HG02588 (cell line): ENCODE measurements around the gene SLIT3.

ENCODE experiments used
- ATAC-seq: cut with Tn5 transposase; IDR thresholded peaks from one replicate; pipeline ENCODE4 v1.9.1; 2021; ENCODE audit warnings: mild to moderate bottlenecking, moderate library complexity; ENCODE audit not compliant: unreplicated experiment

SLIT3 gene

DNA sequence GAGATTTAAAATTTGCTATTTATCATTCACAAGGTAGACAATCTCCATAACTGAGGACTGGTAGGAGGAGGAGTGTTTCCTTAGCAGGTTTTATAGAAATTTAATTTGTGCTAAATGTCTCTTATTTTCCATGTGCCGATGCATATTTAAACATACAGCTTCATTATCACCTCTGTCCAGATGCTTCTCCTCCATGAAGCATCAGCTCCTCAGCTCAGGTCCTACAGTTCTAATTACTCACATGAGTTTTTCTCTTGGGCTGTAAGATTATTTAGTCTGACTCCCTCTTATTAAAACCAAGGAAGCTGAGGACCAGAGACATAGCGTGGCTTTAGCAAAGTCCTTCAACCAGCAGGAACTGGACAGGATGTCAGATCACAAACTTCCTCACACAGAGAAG is 421.6 kb downstream of the SLIT3 start:
- no peak for ATAC-seq

DNA sequence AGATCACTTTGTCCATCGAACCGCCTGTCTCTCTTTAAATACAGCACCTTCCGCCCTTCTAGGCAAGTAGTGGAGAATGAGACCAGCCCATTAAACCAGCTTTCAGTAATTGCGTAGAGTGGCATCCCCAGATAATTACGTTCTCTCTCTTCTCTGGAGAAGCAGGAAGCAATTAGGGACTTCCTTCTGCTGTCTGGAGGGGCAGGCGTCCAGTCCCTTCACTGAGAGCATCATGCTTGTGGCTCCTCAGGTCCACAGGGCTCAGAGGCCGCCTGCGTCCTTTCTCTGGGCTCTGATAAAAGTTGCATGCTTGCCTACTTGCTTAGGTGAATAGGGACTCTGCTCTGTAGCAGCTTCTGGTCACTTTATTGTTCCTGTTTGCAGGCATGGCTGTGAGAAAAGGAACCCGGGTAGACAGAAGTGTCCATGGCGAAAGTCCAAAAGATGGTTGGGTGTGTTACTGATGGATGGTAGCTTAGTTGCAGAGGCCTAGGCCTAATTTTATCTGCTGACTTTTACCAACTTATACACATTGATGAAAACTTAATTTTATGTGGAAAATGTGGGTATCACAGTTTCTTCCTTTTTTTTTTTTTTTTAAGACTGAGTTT is 422.7 kb downstream of the SLIT3 start:
- ATAC-seq, result no peak

DNA sequence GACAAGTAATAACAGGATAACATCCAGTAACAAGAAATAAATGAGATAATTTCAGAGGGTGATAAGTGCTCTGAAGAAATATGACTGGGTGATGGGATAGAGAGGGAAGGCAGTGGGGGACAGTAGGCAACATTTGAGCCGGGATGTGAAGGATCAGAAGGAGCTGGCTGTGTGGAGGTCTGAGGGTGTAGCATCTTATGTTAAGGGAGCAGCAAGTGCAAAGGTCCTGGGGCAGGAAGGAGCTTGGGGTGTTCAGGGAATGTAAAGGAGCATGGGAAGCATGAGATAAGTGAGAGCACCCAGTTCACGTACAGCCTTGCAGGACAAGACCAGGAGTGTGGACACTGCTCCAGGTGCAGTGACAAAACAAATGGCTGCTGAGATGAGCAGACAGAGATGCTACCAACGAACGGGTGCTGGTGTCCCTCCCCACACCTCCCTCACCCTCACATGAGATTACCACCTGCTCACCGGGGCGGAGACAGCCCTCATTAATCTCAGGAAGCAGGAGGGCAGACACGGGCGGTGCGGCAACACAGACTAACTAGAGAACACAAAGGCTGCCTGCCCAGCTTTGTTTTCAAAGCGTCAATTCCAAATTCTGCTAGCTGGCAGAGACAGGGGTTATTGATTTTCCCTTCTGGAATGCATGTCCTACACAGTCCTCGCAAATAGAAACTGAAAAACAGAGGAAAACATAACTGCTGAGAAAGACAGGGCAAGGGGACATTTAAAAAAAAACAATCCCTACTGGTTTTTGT is 423.6 kb downstream of the SLIT3 start:
- ATAC-seq, result no peak

DNA sequence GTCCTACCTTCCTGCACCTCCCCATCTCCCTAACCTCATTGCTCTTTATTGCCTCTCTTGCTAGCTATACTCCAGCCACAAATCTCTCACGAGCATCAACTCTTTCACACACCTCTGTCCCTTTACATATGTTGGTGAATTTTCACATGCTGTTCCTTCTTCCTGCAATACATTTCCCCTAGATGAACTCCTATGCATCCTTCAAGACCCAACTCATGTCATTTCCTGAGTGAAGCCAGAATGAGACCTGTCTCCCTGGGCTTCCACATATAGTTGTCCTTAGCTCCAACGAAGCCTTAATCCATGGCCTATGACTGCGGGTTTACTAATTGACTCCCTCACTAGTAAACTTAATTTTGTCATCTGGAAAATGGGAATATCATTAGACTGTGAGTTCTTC is 424.5 kb downstream of the SLIT3 start:
- ATAC-seq, result no peak

DNA sequence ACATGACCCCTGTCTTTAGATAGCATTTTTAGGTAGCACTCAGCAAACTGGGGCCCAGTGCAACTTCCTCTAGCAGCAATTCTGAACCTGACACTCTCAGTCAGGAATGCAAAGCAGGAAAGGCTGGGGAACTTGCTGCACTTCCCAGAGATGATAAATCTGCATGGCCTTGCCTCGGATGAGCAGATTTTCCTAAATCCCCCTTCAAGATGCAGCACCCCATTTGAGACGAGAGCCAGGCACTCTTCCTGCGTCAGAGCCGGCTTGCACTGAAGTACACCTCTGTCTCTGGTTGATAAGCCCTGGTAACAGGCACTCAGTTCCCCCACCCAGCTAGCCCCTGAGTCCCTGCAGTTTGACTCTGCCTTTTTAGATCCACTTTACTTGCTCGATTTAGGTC is 425.1 kb downstream of the SLIT3 start:
- no peak for ATAC-seq

DNA sequence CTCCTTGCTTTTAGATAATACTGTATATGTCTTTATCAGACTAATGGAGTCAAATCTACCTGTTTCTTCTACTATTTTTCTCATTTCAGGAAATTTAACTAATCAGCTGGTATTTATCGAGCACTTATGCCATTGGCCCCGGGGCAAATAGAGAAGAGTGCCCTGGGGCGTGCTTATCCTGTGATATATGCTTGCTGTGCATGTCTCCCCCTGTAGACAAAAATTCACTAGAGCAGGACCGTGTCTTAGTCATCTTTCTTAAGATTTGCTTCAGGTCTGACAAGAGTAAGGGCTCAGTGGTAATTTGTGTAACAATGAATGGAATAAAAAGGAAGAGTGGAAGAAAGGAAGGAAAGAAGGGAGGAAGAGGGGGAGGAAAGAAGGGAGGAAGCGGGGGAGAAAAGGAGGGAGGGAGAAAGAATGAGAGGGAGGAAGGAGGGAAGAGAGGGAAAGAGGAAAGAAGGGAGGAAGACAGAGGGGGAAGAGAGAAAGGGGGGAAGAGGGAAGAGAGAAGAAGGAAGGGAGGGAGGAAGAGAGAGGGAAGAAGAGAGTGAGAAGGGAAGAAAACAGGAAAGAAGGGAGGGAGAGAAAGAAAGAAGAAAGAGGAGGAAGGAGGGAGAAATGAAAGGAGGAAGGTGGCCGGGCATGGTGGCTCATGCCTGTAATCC is 426.1 kb downstream of the SLIT3 start:
- ATAC-seq, result no peak

DNA sequence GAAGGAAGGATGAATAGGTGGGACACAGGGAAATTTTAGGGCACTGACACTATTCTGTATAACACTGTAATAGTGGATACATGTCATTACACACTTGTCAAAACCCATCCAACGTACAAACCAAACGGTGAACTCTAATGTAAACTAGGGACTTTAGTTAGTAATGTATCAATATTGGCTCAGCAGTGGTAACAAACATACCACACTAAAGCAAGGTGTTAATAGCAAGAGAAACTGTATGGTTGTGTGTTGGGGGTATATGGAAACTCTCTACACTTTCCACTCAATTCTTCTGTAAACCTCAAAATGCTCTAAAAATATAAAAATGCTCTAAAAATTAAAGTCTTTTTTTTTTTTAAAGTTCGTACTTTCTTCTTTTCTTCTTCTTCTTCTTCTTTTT is 428.7 kb downstream of the SLIT3 start:
- no peak for ATAC-seq

DNA sequence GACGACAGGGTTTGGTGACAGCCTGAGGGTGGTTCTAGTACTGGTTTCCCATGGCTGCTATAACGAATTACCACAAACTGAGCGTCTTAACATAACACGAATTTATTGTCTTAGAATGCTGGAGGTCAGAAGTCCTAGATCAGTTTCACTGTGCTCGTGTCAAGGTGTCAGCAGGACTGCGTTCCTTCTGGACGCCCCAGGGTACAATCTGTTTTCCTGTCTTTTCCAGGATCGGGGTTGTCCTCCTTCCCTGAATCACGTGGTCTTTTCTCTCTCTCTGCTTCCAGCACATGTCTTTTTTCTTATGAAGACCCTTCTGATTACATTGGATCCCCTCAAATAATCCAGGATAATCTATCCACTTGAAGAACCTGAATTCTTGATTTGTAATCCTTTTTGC is 430.0 kb downstream of the SLIT3 start:
- no peak for ATAC-seq

DNA sequence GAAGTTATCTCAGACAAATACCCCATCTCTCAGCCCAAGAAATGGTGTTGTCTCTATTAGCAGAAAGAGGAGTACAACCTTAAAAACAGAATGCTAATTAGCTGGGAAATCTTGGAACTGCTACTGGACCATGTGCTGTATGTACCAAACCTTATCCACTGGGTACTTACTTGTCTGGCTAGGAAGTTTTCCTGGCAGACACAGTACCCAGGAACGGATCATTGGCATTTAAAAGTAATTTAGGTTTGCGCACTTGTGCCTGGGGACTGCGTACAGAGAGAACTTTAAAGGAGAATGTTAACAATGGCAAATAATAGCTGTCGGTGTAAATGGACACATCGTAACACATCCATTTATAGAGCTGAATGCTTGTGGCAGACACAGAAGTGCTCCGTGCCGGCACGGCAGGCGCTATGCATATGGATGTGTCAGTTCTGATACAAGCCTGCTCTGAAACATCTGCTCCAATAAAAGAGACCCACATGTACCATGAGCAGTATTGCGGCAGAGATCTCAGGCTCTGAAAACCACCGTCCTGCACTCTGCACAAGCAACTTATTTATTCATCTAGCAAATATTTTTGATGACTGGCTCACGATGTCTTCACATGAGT is 431.2 kb downstream of the SLIT3 start:
- no peak for ATAC-seq

DNA sequence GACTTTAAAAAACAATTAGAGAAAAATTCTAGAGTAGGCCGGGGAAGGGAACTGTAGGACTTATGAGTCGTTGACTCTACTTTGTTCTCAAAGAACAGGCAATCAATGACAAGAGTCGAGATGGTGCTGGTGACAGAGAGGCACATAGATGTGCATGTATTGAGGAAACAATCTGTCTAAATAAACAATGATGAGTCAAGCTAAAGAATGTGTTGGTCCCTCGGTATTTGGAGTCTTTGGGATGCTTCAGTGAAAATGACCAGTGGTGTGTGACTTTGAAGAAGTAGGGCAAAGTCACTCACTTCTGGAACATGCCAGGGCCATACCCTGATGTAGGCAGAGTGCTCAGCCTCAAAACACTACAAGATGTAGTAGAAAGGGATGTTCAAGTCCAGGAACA is 433.7 kb downstream of the SLIT3 start:
- ATAC-seq, result no peak

DNA sequence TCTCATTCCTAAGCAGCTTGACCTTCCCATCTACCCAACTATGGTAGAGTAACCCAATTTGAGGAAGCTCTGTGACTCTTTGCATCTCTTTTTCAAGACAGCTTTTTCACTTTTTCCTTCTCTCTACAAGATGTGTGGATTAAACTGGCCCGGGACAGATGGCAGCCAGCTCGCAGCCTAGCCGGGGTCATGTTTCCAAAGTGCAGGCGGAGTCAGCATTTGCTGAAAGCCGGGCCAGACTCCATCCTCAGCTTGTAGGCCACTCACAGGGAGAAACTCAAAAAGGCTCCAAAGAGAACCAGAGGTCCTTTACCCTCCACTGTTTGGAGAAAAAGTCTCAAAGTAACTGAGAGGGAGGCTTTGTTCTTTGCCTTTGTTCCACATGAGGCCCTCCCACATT is 435.0 kb downstream of the SLIT3 start:
- no peak for ATAC-seq

DNA sequence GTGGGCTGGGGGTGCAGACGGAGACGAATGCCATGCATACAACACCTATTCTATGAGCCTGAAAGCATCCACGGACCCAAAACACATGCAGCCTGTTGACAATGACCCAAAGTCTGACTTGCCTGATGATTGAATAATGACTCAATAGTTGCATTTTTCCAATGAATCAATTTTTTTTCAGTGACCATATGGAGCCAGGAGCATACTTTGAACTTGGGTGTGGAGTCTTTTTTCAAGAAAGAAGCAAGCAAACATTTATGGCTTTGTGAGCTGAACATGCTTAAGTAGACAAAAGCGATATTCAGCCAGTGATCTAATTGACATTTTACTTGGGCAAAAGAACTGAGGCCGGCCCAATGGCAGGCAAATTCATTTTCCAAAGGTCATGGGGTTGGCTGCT is 437.9 kb downstream of the SLIT3 start:
- no peak for ATAC-seq

DNA sequence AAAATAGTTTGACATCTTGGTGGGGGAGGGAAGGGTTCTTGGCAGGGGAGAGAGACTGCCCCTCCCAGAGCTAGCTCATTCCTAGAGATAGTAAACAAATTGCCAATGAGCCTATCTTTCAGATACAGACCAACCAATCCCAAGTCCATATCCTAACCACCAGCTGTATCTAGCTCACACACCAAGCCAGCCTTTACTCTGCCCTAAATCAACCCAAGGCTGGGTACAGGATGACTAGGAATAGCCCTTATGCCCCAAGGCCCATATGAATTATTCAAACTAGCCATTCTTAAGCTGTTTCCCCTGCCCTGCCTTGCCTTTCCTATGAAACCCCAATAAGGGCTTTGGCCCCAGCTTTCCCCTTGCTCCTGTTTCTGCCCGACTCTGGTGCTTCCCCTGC is 440.4 kb downstream of the SLIT3 start:
- ATAC-seq, result no peak

DNA sequence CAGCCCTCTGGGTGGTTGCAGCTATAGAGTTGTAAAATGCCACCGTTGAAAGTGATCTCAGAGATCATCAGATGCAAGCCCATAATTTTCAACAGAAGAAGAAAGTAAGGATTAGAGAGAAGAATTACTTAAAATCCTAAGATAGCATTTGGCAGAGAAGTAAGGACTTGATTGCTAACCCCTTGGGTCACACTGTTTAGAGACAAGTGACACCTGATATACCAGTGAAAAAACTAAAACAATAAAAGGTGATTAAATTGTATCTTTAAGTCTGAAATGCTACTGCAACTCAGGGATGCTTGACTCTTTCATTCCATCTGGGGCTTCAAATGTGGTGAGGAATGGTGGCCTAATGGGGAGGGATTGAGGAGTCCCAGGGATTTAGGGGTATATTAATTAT is 440.9 kb downstream of the SLIT3 start:
- no peak for ATAC-seq

DNA sequence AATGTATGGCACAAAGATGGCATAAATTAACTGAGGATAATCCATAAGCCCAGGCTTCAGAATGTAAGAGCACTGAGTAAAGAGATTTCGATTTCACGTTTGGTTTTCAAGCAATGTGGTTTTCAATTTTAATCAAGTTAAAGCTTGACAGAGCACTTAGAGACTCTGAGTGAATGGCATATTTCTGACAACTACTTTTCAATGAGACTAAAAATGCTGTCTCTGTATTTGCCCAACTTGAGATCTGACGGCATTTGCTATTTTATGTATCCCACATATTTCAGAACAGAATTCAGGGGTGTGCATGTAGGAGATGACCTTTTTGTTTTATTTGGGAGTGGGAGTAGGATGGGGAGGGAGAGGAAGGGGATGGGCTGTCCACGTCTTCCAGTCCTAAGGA is 441.5 kb downstream of the SLIT3 start:
- no peak for ATAC-seq

DNA sequence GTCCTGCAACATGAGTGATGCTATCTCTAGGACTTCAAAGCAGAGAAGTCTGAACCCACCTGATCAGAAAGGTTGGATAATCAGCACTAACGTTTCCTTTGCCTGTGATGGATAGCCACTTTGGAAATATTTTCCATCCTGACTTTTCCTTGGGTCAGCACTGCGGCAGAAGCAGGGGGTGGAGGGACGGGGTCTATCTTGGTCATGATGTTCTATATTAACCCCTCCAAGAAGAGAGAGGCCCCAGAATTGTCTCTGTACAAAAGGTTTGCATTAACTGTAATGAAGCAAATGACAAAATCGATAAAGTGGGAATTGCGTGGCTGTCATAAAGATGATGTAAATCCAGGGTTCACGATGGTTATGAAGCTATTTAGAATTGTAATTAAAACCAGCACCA is 441.9 kb downstream of the SLIT3 start:
- no peak for ATAC-seq

DNA sequence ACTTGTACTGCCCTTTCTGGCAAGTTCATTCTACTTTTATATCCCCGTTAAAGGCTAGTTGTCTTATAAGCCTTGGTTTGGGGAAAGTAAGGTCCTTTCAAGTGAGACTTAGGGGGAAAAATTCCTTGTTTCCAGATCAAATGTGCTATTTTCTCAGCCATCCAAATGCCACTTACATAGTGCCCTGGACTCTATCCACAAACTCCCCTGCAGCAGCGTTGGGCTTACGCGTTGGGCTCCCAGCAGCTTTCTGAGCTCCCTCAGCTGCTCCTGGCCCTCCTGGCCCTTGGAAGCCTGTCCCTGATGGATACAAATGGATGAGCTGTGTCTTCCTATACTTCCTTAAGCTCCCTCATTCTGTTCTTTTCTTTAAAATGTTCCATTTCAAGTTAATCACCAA is 442.6 kb downstream of the SLIT3 start:
- ATAC-seq, result no peak

DNA sequence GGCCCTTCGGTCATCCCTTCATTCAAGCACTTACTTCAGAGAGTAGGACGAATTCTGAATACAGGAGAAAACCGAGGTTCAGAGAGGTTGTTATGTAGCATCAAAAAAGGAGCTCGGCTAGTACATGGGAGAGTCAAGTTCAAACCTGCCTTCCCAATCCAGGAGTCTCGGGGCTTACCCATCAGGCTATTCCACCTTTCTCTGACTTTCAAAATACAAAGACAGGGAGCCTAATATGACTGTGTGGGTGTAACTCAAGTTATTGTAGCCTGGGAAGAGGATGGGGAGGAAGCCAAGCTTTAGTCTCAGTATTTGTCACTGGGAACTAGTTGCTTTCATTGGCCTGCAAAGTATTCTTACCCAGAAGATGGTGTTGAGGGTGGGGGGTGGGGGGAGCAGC is 447.0 kb downstream of the SLIT3 start:
- ATAC-seq, result no peak

DNA sequence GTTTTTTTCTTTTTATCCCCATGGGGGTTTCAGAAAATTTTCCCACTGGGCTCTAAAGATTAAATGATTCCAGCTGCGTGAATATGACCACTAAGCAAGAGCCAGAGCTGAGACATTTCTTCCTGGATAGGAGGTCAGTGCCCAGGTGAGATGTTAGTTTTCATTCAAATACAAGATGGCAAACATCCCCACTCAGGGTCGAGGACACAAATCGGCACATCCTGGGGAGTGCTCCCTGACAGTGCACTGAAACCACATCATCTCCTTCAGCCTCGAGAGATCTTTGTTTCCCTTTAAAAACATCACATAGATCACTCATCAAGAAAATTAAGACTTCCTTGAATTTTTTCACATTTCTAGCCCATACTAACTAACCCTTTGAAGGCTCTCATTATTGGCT is 448.6 kb downstream of the SLIT3 start:
- no peak for ATAC-seq

DNA sequence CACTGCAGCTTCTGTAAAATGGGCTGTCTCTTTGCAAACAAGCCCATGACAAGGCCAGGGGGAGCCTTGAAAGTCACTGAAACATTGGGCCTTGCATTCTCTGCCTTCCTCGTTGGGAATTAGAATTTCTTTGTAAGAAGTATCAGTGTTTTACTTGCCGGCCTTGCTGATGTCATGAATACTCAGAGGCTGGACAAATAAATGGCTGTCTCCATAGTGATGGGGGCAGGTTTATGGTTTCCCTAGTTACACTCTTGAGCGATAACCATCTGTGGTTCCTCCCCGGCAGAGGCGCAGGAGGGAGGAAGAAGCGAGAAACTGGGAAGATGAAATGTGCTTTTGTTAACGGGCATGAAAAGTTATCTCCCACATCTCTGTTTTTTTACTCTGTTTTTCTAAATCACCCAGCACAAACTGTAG is 449.0 kb downstream of the SLIT3 start:
- no peak for ATAC-seq

DNA sequence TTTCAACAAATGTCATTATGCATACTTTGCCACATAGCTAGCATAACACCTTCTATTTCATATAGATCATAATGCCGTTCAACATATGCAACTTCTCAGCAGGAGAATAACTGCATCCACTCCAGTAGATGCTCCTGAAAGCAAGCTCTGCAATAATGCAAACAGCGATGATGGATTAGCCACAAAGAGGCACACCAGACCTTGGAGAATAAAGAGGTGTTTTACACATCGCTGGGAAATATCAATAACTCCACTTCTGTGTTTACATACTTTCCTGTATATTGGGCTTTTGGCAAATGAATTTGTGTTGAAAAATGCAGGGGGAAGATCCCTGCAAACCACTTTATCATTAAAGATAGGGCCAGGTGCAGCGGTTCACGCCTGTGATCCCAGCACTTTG is 450.3 kb downstream of the SLIT3 start:
- ATAC-seq, result no peak

DNA sequence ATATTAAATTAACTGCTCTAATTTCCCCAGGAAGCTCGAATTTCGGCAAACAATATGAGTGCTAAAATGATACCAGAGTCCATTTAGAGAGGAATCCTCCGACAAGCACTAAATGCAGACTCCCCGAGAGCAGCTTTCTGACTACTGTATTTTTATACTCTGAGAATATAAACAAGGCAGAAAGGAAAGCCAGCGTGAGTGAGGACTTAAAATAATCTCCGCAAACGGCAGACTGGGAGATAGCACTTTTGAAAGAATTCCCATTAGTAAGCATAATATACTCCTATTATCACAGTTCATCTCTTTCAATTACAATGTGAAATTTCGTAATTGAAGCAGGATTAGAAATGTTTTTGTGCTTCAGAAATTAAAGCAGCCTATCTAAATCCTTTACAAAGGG is 452.4 kb downstream of the SLIT3 start:
- ATAC-seq, result no peak
